HG02623 (cell line): ENCODE data around the gene ALDH3A2.
"Not testable (repeated sequence)": the region's sequence is repeated elsewhere in the genome, so short reads cannot be mapped to it uniquely, and the experiment has no call there.

ENCODE experiments used
- ATAC-seq: cut with Tn5 transposase; IDR thresholded peaks from one replicate; pipeline ENCODE4 v1.9.1; 2021; ENCODE audit warnings: moderate library complexity; ENCODE audit not compliant: unreplicated experiment

The ALDH3A2 gene

GRCh38 chr17:19677736-19678379 lies 29.3 kb downstream of the ALDH3A2 start:
- ATAC-seq: no peak

DNA sequence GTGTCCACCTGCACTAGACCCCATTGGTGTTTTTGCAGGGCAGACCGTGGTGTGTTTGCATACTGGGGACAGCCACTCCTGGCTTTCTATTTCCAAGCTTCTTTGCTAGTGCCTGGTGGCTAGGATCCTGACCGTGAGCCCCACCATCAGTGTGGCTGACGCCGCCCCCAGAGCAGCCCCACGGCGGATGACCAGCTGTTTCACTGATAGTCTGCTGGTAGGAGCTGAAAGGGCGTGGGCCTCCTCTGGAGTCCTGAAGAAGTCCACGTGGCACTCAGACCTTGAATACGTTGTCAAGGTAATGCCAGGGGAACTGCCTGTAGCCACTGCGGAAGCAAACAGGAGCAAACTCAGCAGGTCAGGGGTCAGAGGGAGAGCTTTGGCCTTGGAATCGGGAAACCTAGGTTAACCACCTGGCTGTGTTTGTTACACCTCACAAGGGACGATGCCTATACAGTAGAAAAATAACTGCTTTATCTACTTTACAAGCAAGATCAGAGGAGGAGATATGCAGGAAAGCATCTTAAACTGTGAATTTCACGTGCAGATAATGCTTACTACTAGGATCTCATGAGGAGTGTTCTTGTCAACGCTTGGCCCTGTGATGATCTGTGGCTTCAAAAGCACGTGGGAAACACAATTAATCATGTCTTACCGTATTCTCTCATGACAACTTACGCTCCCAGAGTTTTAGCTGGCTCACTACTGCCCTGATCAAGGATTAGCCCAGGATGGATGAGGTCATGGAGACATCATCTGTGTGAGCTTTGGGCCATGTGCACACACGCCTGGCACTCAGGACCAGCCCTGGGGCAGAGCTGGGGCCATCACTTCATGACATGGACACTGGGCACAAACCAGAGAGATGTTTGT lies 30.3 kb downstream of the ALDH3A2 start:
- ATAC-seq: no peak

DNA sequence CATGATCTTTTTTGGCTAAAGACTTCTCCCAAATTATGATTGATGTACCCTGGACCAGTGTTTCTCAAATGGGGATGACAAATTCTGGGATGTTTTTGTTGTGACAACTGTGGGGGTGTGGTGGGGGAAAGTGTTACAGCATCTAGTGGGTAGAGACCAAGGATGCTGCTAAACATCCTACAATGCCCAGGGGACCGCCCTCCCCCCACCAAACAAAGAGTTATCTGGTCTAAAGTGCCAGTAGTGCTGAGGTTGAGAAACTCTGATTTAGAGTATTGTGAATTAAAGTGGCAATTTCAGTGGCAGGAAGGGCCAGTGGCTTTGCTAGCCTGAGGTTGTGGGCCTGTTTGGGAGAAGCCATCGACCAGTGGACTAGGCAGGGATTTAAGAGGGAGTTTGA lies 34.6 kb downstream of the ALDH3A2 start:
- ATAC-seq: no peak

GRCh38 chr17:19684909-19685580 lies 36.5 kb downstream of the ALDH3A2 start:
- ATAC-seq: not testable (repeated sequence)

- ATAC-seq: no peak
Measured at GRCh38 chr17:19686400-19687090, 38.0 kb downstream of the ALDH3A2 start.

GRCh38 chr17:19702217-19702641 lies 53.7 kb downstream of the ALDH3A2 start:
- no peak for ATAC-seq

DNA sequence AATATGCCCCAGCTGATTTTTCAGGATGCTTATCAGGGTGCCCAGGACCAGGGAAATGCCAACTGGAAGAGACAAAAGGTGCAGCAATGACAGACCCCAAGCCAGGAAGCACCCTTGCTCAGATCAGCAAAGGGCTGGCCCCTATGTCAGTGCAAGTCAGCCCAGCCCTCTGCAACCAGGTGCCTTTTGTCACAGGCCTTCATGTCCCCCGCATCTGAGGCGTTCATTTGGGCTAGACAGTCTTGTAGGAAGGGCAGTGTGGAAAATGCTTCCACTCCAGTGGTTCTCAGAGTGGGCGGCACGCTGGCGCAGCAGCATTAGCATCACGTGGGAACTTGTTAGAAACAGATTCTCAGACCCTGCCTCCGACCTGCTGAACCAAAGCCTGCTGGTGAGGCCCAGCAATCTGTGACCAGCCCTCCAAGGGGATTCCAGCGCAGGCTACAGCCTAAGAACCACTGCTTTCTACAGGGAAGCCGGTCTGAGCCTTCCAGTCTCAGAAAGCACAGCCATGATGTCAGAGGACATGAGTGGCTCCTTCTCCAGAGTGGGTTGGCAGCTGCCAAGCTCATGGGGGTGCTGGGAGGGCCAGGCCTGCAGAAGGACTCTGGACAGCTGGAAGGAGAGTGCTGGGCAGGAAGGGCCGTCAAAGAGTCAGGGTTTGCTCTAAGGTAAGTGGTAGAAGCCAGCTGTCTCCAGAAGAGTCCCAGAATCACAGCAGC lies 54.7 kb downstream of the ALDH3A2 start:
- ATAC-seq: no peak

DNA sequence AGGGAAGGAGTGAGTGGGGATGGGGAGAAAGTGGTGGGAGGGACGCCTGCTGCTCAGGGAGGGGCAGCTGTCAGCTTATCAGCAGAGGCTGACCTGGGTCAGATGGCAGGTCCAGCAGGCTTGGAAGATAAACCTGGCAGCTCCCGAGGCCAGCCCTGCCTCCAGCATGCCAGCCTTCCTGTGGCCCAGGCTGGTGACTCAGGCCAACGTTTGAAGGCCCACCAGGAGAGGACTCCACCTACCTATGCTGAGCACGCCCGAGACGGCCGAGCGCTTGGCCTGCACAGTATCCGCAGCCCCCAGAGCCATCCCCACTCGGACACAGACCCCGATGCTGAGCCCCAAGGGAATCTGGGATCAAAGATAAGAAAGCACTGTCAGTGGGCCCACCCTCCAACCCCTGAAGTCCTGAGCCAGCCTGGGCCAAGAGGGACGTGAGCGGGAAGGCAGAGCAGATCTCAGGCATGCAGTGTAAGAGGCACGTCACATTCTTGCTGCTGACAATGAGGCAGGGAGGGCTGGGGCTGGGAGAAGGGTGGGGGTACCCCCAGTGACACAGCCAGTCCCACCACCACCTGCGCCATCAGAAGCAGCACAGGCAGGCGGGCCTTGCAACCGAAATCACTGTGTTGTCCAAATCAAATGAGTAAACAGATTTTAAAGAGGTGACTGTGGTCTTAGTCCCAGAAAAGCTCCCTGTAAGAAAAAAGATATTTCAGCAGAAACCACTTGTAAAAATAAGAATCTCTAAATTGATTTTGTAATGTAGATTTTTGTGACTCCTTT lies 55.5 kb downstream of the ALDH3A2 start:
- no peak for ATAC-seq

GRCh38 chr17:19705201-19705600 lies 56.6 kb downstream of the ALDH3A2 start:
- no peak for ATAC-seq

GRCh38 chr17:19705771-19706770 lies 57.5 kb downstream of the ALDH3A2 start:
- ATAC-seq: no peak

GRCh38 chr17:19706791-19707727 lies 58.5 kb downstream of the ALDH3A2 start:
- no peak for ATAC-seq

DNA sequence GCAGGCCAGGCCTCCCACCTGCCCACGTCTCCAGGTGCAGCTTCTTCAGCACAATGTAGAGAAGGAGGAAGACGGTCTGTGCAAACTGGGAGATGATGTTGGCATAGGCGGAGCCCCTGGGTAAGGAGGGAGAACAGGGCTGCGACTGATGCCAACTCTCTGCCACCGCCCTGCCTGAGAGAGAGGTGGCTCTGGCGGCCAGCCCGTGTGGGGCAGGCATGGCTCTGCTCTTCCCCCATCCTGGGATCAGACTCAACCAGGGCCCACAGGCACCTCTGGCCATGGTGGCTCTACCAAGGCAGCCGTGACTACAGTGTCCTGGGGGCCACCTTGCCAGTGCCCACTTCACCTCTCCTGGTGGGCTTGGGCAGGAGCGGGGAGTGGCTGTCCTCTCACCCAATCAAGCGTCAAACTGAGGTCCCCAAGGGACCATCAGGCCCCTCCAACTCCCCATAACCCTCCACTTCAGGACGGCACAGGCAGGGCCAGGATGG lies 59.2 kb downstream of the ALDH3A2 start:
- no peak for ATAC-seq

DNA sequence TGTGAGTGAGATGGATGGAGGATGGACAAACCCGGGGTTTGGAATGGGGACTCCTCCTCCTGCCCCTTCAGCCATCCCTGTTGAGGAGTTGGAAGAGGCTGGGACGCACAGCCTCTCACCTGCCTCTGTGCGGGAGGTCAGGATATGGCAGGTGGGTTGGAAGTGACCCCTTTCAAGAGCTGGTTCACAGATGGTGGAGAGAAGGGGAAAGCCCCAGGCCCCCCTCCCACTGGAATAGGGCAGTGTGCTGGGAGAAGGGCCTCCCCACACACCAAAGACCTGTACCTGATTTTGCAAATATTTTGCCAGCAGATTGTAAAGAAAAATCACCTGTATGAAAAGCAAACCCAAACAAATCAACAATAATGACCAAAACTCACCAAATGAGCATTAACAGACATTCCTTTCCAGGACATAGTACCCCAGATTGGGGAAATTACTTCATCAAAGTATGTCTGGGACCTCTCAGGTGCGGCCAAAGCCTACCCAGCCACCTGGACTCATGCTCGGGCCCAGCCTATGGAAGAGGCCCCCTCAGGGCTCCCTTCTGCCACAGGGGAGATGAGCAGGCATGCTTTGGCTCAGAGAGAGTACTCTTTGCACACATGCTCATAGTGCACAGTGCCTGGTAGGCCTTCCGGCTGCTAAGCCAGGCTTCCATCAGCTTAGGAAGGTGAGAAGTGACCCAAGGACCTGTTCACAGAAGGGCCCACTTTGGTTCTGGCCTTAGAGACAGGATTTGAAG lies 60.1 kb downstream of the ALDH3A2 start:
- ATAC-seq: no peak

DNA sequence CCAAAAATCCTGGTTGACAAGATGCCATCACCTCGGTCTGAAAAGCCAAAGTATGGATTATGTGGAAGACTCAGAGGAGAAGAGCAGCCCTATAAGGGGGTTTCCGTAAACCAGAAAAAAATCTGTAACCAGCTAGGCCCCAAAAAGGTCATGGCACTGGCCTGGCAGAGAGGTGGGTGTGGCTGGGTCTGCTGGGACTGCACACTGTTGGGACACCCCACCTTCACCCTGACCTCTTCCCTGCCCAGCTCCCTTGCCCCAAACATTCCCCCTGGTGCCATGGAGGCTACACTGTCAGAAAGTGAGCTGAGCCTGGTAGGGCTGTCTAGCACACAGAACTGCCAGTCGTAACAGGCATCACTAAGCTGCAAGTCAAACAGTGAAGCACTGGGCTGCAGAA lies 61.3 kb downstream of the ALDH3A2 start:
- ATAC-seq: no peak

DNA sequence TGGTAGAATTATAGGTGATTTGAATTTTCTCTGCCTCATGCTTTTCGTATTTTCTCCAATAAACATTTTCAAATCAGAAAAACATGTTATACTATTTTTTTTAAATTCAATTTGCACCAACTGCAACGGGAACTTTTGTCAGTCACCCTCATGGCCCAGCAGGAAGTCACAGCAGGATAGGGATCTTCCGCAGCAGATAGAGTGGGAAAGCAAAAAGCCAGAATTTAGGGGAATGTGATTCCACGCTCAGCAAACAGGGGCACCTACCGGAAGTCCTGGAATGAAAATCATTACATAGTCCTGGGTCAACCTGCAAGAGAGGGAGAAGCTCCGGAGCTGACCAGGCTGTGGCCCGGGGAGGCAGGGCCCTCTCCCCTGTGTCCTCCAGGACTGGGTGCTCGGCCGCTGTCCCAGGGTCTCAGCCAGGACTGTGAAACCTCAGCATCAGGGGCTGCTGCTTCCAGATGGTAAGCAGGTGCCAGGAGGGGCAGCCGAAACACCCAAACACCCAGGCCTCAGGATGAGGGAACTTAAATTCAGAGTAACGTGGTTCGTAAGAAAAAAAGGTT lies 64.0 kb downstream of the ALDH3A2 start:
- no peak for ATAC-seq

DNA sequence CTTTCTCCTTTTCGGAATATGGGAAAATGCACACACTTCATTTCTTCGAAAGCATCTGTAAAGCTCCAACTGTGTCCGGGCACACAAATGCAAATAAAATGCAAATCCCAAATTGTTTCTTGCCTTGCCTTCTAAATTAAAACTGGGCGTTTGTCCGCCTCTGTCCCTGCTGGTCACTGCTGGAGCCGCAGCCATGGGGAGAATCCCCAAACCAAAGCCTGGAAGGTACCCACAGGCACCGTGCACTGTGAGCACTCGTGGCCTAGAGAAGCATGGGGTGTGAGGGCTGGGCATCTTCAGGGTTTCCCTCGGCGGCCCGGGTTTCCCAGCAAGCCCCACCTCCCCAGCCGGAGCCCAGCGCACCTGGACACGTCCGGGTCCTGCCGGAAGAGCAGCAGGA lies 64.9 kb downstream of the ALDH3A2 start:
- ATAC-seq: no peak
